Tibial nerve (tissue), 4 donors: ENCODE data around the gene CTNNA3. TPM values are rescaled to one million over a fixed set of nuclear protein-coding genes. Genes with fewer than 3 reads are reported as not detected.

Source experiments
- DNase-seq, 2 donors: peaks; one replicate each; pipeline ENCODE4 v3.0.0-alpha.2; 2019; ENCODE audit warnings: low spot score in 2 of 2
- H3K27ac ChIP-seq, 4 donors: fragments of 200-600 bp; sonication (generic) in 3 of 4; one replicate each; pipeline ENCODE4 v1.5.1; 2017 to 2019; ENCODE audit warnings: mild to moderate bottlenecking in 1 of 4
- H3K27me3 ChIP-seq, 2 donors: fragments of 200-600 bp; sonication (generic) in 1 of 2; one replicate each; pipeline versions ENCODE4 v1.5.1 to v1.6.0; 2017 to 2019
- H3K36me3 ChIP-seq, 3 donors: fragments of 200-600 bp; sonication (generic); one replicate each; pipeline ENCODE4 v1.5.1; 2018 to 2019
- H3K4me1 ChIP-seq, 4 donors: fragments of 200-600 bp; sonication (generic) in 3 of 4; one replicate each; pipeline ENCODE4 v1.5.1; 2017 to 2019
- H3K4me3 ChIP-seq, 4 donors: fragments of 200-600 bp; sonication (generic) in 3 of 4; one replicate each; pipeline ENCODE4 v1.5.1; 2017 to 2019; ENCODE audit warnings: mild to moderate bottlenecking in 1 of 4, moderate library complexity in 1 of 4
- H3K9me3 ChIP-seq, 4 donors: fragments of 200-600 bp; sonication (generic) in 3 of 4; one replicate each; pipeline ENCODE4 v1.5.1; 2017 to 2019
- CTCF ChIP-seq, 5 experiments: fragments of 200-600 bp in 3 of 5; fragments of 450-650 bp in 2 of 5; sonication (generic) in 3 of 5; IDR thresholded peaks; one replicate each; pipeline ENCODE4 v1.5.1; 2016 to 2019; ENCODE audit warnings: antibody characterized with exemption in 5 of 5, mild to moderate bottlenecking in 3 of 5, moderate library complexity in 2 of 5
- EP300 ChIP-seq, 2 donors: sonication (generic); formaldehyde crosslinking; IDR thresholded peaks; one replicate each; pipeline ENCODE4 v1.6.1; 2017; ENCODE audit warnings: antibody characterized with exemption in 2 of 2, mild to moderate bottlenecking in 1 of 2
- POLR2A ChIP-seq, 2 donors: fragments of 450-650 bp; IDR thresholded peaks; one replicate each; pipeline ENCODE4 v1.6.1; 2017; ENCODE audit warnings: antibody characterized with exemption in 2 of 2, mild to moderate bottlenecking in 2 of 2, moderate library complexity in 2 of 2
- WGBS, 2 donors: methylation state at CpG; one replicate each; pipeline ENCODE4 v1.1.5; 2018; 5-methylcytosine and 5-hydroxymethylcytosine counted together
- total RNA-seq, 4 donors: library from RNA; depleted of rRNA; stranded (reverse); fragments of >200 nt; gene quantifications; one replicate each; pipeline ENCODE4 v1.1.0, GENCODE V29; 2016

Gene CTNNA3
- total RNA-seq, 4 donors from 2014 or later: 15.9 to 36.1 (median 23.1) TPM

- no peak for DNase-seq
- Histone ChIP-seq H3K27me3 (no peaks in the 10 kb centered on the region), H3K4me1 (no peaks in the 10 kb centered on the region), H3K9me3 (no peaks in the 10 kb centered on the region), H3K36me3 (no peaks in the 10 kb centered on the region), H3K4me3 (no peak overlapping the region), H3K27ac (no peak overlapping the region)
- TF ChIP-seq CTCF (IDR thresholded peaks at IDR 0.05) (no peak), POLR2A (IDR thresholded peaks at IDR 0.05) (no peak)
- WGBS, 2 donors: 85 to 92% methylated on average over 2 of the region's 2 CpGs
Measured at GRCh38 chr10:67277402-67277801, 418.6 kb downstream of the CTNNA3 start.

- Histone ChIP-seq H3K36me3 (no peaks in the 10 kb centered on the region), H3K4me3 (no peak overlapping the region), H3K4me1 (no peaks in the 10 kb centered on the region), H3K27me3 (no peaks in the 10 kb centered on the region), H3K9me3 (no peaks in the 10 kb centered on the region), H3K27ac (no peak overlapping the region)
- 73 to 87% methylated on average over 3 of the region's 3 CpGs for WGBS, 2 donors
- TF ChIP-seq CTCF (IDR thresholded peaks at IDR 0.05) (no peak), EP300 (IDR thresholded peaks at IDR 0.05) (no peak), POLR2A (IDR thresholded peaks at IDR 0.05) (no peak)
- no peak for DNase-seq
Measured at GRCh38 chr10:67269828-67270227, 426.2 kb downstream of the CTNNA3 start.

- Histone ChIP-seq H3K27me3 (no peaks in the 10 kb centered on the region), H3K9me3 (no peaks in the 10 kb centered on the region), H3K4me1 (no peaks in the 10 kb centered on the region), H3K4me3 (no peak overlapping the region), H3K27ac (no peak overlapping the region), H3K36me3 (no peaks in the 10 kb centered on the region)
- no peak for DNase-seq
- TF ChIP-seq EP300 (IDR thresholded peaks at IDR 0.05): no peak
- no peak for TF ChIP-seq POLR2A (IDR thresholded peaks at IDR 0.05)
- TF ChIP-seq CTCF (IDR thresholded peaks at IDR 0.05): no peak
- 85 to 96% methylated on average over 5 of the region's 5 CpGs for WGBS, 2 donors
Measured at GRCh38 chr10:67268146-67268545, 427.8 kb downstream of the CTNNA3 start.

GRCh38 chr10:67262675-67263074 lies 433.3 kb downstream of the CTNNA3 start:
- 63 to 64% methylated on average over 4 of the region's 4 CpGs for WGBS, 2 donors
- TF ChIP-seq CTCF (IDR thresholded peaks at IDR 0.05) (no peak), POLR2A (IDR thresholded peaks at IDR 0.05) (no peak), EP300 (IDR thresholded peaks at IDR 0.05) (no peak)
- H3K4me1 ChIP-seq: no peaks in the 10 kb centered on the region
- no peak for DNase-seq
- no peaks in the 10 kb centered on the region for H3K27me3 ChIP-seq
- H3K27ac ChIP-seq: no peak overlapping the region
- no peaks in the 10 kb centered on the region for H3K36me3 ChIP-seq
- H3K4me3 ChIP-seq: no peak overlapping the region
- no peaks in the 10 kb centered on the region for H3K9me3 ChIP-seq

GRCh38 chr10:67261300-67261797 lies 434.6 kb downstream of the CTNNA3 start:
- Histone ChIP-seq H3K4me1 (no peaks in the 10 kb centered on the region), H3K27ac (no peak overlapping the region), H3K36me3 (no peaks in the 10 kb centered on the region), H3K9me3 (no peaks in the 10 kb centered on the region), H3K4me3 (no peak overlapping the region), H3K27me3 (no peaks in the 10 kb centered on the region)
- no peak for TF ChIP-seq CTCF (IDR thresholded peaks at IDR 0.05)
- TF ChIP-seq POLR2A (IDR thresholded peaks at IDR 0.05): no peak
- no peak for TF ChIP-seq EP300 (IDR thresholded peaks at IDR 0.05)
- 80 to 81% methylated on average over 3 of the region's 3 CpGs for WGBS, 2 donors
- DNase-seq: no peak
